PC-3 (cell line): ENCODE measurements around the gene FAM107B. TPM values are rescaled to one million over a fixed set of nuclear protein-coding genes. Genes with fewer than 3 reads are reported as not detected.

ENCODE experiments used
- ATAC-seq: fragments of 200-7000 bp; cut with Tn5 transposase; 2 replicates; pipeline ENCODE4 v1.9.1; 2020; ENCODE audit warnings: mild to moderate bottlenecking, moderate library complexity
- BruUV-seq: library from RNA; stranded (reverse); fragments of 400-500 nt; replicated peaks from 2 replicates; lab custom pipeline; 2021; lab: Mats Ljungman, UMichigan
- CTCF ChIA-PET: fragments of 300-600 bp; sonication (Branson Sonifier 250); formaldehyde crosslinking; loops from one replicate; lab custom pipeline; 2022; ENCODE audit warnings: antibody characterized with exemption; lab: Charles Lee
- POLR2A ChIA-PET: fragments of 300-600 bp; sonication (Branson Sonifier 250); formaldehyde crosslinking; loops from one replicate; lab custom pipeline; 2022; ENCODE audit warnings: antibody characterized with exemption; ENCODE audit not compliant: unreplicated experiment; lab: Charles Lee
- DNase-seq: peaks from one replicate; pipeline ENCODE4 v3.0.0-alpha.2; 2015
- H2AFZ ChIP-seq: fragments of 300-600 bp; sonication (generic); 2 replicates; pipeline ENCODE4 v1.6.0; 2016; ENCODE audit warnings: antibody characterized with exemption, low read length
- H3F3A ChIP-seq: fragments of 300-600 bp; sonication (generic); one replicate; pipeline ENCODE4 v1.6.0; 2017; ENCODE audit warnings: antibody characterized with exemption, low read length, control low read depth, mild to moderate bottlenecking; ENCODE audit not compliant: unreplicated experiment
- H3K27ac ChIP-seq: fragments of 300-600 bp; sonication (generic); 2 replicates; pipeline ENCODE4 v1.5.1; 2016; ENCODE audit warnings: mild to moderate bottlenecking, low read length
- H3K27me3 ChIP-seq: fragments of 300-600 bp; sonication (generic); 2 replicates; pipeline ENCODE4 v1.6.1; 2016; ENCODE audit warnings: low read length, mixed read lengths
- H3K36me3 ChIP-seq: fragments of 300-600 bp; sonication (generic); 2 replicates; pipeline ENCODE4 v1.6.1; 2016; ENCODE audit warnings: low read depth, mixed run types, low read length, mixed read lengths
- H3K4me1 ChIP-seq: fragments of 300-600 bp; sonication (generic); 2 replicates; pipeline ENCODE4 v1.5.1; 2016; ENCODE audit warnings: low read length; ENCODE audit not compliant: insufficient read depth
- H3K4me2 ChIP-seq: fragments of 300-600 bp; sonication (generic); 2 replicates; pipeline ENCODE4 v1.6.0; 2016; ENCODE audit warnings: low read length
- H3K4me3 ChIP-seq: fragments of 300-600 bp; sonication (generic); 2 replicates; pipeline ENCODE4 v1.5.1; 2016; ENCODE audit warnings: mild to moderate bottlenecking, low read length, mixed read lengths
- H3K79me2 ChIP-seq: fragments of 300-600 bp; sonication (generic); 2 replicates; pipeline ENCODE4 v1.6.1; 2017; ENCODE audit warnings: low read length, mixed read lengths
- H3K9ac ChIP-seq: fragments of 300-600 bp; sonication (generic); 2 replicates; pipeline ENCODE4 v1.6.0; 2016; ENCODE audit warnings: mild to moderate bottlenecking, low read length
- H3K9me2 ChIP-seq: fragments of 300-600 bp; sonication (generic); replicated peaks from 2 replicates; pipeline ENCODE4 v1.6.1; 2016; ENCODE audit warnings: mixed run types, low read length, mixed read lengths
- H3K9me3 ChIP-seq: fragments of 300-600 bp; sonication (generic); 2 replicates; pipeline ENCODE4 v1.6.1; 2016; ENCODE audit warnings: low read length, mixed read lengths
- H4K20me1 ChIP-seq: fragments of 300-600 bp; sonication (generic); 2 replicates; pipeline ENCODE4 v1.6.1; 2016; ENCODE audit warnings: low read length, mixed read lengths
- EZH2 ChIP-seq: fragments of 300-600 bp; sonication (generic); IDR thresholded peaks from one replicate; pipeline ENCODE4 v1.6.1; 2017; ENCODE audit warnings: antibody characterized with exemption, mild to moderate bottlenecking, low read length; ENCODE audit not compliant: unreplicated experiment
- EZH2phosphoT487 ChIP-seq: fragments of 300-600 bp; sonication (generic); IDR thresholded peaks from 2 replicates; pipeline ENCODE4 v1.6.1; 2018; ENCODE audit warnings: mild to moderate bottlenecking, antibody characterized with exemption, low read length, borderline replicate concordance
- intact Hi-C: fragments of 100-400 bp; cut with micrococcal nuclease; formaldehyde crosslinking; loops from 2 replicates; pipeline ENCODE4 v1.9.0; 2023
- total RNA-seq: library from RNA; depleted of rRNA; stranded (reverse); fragments of >200 nt; gene quantifications from 2 replicates; pipeline ENCODE4 v1.2.3, GENCODE V29; 2014
- TF ChIP-seq, protein P1 (sequence below): fragments of 300-600 bp; sonication (generic); conservative IDR thresholded peaks from 2 replicates; pipeline ENCODE4 v1.5.1; 2017; ENCODE audit warnings: antibody characterized with exemption, low read depth, mild to moderate bottlenecking, low read length

The FAM107B gene
- total RNA-seq, 1 experiment from 2014 or later, result 36.6 TPM

GRCh38 chr10:14539176-14539575, 235.5 kb downstream of the FAM107B start:
- CTCF ChIA-PET, result no interaction called here
- POLR2A ChIA-PET, result no interaction called here
- intact Hi-C loops, result loop anchor here (5.0 kb wide), 1 partner anchor 283 kb away; no protein-coding TSS in a partner anchor
- Histone ChIP-seq H3K4me3 (no peak overlapping the region), H3K27ac (no peak overlapping the region), H3K27me3 (no peaks in the 10 kb centered on the region), H3K9ac (no peak overlapping the region), H3K79me2 (peaks cover 71% of the 10 kb centered on the region), H3K9me3 (no peaks in the 10 kb centered on the region), H3K4me1 (peaks cover 2% of the 10 kb centered on the region), H2AFZ (no peak overlapping the region), H4K20me1 (no peaks in the 10 kb centered on the region), H3K36me3 (peaks cover 3% of the 10 kb centered on the region; the same call in 1 of the 2 replicates), H3K9me2 (no peaks in the 10 kb centered on the region), H3F3A (no peaks in the 10 kb centered on the region), H3K4me2 (no peak overlapping the region)
- ATAC-seq, result no peak
- no peak for DNase-seq
- BruUV-seq, result no TSS peak
- TF ChIP-seq, protein P1, sequence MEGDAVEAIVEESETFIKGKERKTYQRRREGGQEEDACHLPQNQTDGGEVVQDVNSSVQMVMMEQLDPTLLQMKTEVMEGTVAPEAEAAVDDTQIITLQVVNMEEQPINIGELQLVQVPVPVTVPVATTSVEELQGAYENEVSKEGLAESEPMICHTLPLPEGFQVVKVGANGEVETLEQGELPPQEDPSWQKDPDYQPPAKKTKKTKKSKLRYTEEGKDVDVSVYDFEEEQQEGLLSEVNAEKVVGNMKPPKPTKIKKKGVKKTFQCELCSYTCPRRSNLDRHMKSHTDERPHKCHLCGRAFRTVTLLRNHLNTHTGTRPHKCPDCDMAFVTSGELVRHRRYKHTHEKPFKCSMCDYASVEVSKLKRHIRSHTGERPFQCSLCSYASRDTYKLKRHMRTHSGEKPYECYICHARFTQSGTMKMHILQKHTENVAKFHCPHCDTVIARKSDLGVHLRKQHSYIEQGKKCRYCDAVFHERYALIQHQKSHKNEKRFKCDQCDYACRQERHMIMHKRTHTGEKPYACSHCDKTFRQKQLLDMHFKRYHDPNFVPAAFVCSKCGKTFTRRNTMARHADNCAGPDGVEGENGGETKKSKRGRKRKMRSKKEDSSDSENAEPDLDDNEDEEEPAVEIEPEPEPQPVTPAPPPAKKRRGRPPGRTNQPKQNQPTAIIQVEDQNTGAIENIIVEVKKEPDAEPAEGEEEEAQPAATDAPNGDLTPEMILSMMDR, result no peak
- TF ChIP-seq EZH2 (no peak), EZH2phosphoT487 (no peak)

- H3K9ac ChIP-seq, result no peak overlapping the region
- no peak overlapping the region for H2AFZ ChIP-seq
- POLR2A ChIA-PET, result no interaction called here
- TF ChIP-seq, protein P1, result peak; percentile 63
- no peak for TF ChIP-seq EZH2phosphoT487
- no peaks in the 10 kb centered on the region for H3K9me2 ChIP-seq
- H3K27me3 ChIP-seq, result no peaks in the 10 kb centered on the region
- peaks cover 5% of the 10 kb centered on the region; the same call in 1 of the 2 replicates for H3K36me3 ChIP-seq
- CTCF ChIA-PET, result no interaction called here
- DNase-seq, result peak; percentile 70
- no peak overlapping the region for H3K4me3 ChIP-seq
- H3K27ac ChIP-seq, result no peak overlapping the region
- peak; percentile 66 for ATAC-seq
- no peaks in the 10 kb centered on the region for H3K9me3 ChIP-seq
- H3K79me2 ChIP-seq, result peaks cover 72% of the 10 kb centered on the region
- no peaks in the 10 kb centered on the region for H4K20me1 ChIP-seq
- BruUV-seq, result no TSS peak
- no peak overlapping the region for H3K4me2 ChIP-seq
- H3F3A ChIP-seq, result no peaks in the 10 kb centered on the region
- intact Hi-C loops, result loop anchor here (5.0 kb wide), 1 partner anchor 286 kb away; no protein-coding TSS in a partner anchor
- H3K4me1 ChIP-seq, result peaks cover 27% of the 10 kb centered on the region
Observed at GRCh38 chr10:14536241-14537213, 238.2 kb downstream of the FAM107B start.
